HepG2 (cell line): ENCODE measurements around the gene DIP2C. TPM values are rescaled to one million over a fixed set of nuclear protein-coding genes. Genes with fewer than 3 reads are reported as not detected.

Experiments
- ATAC-seq: fragments of 200-7000 bp; cut with Tn5 transposase; 3 replicates; pipeline ENCODE4 v1.9.1; 2020; ENCODE audit warnings: mild to moderate bottlenecking, moderate library complexity
- BruUV-seq: library from RNA; stranded (reverse); fragments of 400-500 nt; replicated peaks from 2 replicates; lab custom pipeline; 2021; lab: Mats Ljungman, UMichigan
- CTCF ChIA-PET: fragments of 300-600 bp; formaldehyde crosslinking; extraction: SDS; loops from one replicate; lab custom pipeline; 2021; ENCODE audit warnings: low total read pairs, inconsistent platforms, low intra/inter-chr PET ratio; lab: Yijun Ruan, JAX
- POLR2A ChIA-PET: fragments of 350-600 bp; sonication (Branson Sonifier 250); formaldehyde crosslinking; loops from one replicate; lab custom pipeline; 2020; ENCODE audit warnings: antibody characterized with exemption, inconsistent platforms; lab: Yijun Ruan, JAX
- DNase-seq: peaks from one replicate; pipeline ENCODE4 v3.0.0-alpha.2; 2015; ENCODE audit warnings: low spot score
- FAIRE-seq: peaks from 3 replicates; lab custom pipeline; 2011; peaks lifted over from hg19 to GRCh38; lab: Jason Lieb, UNC
- H2AFZ ChIP-seq: one replicate; pipeline ENCODE4 v1.6.1; 2011; ENCODE audit warnings: low read length, inconsistent platforms
- H3K27ac ChIP-seq: fragments of 300-600 bp; 3 replicates; pipeline ENCODE4 v1.8.0; 2011; ENCODE audit warnings: mixed run types, mild to moderate bottlenecking, mixed read lengths, low read length, inconsistent platforms; ENCODE audit not compliant: insufficient read depth; ENCODE audit errors: extremely low read length
- H3K27me3 ChIP-seq, 2 experiments: fragments of 200-600 bp in 1 of 2; 2 replicates in 1 of 2; 3 replicates in 1 of 2; pipeline versions ENCODE4 v1.6.0 to v1.8.0; 2011; ENCODE audit warnings: low read length in 2 of 2, mild to moderate bottlenecking in 2 of 2, moderate library complexity in 2 of 2, inconsistent platforms in 1 of 2; ENCODE audit not compliant: insufficient read depth in 2 of 2, control insufficient read depth in 1 of 2
- H3K36me3 ChIP-seq, 2 experiments: fragments of 200-600 bp in 1 of 2; replicated peaks in 1 of 2; 2 replicates in 1 of 2; 3 replicates in 1 of 2; pipeline versions ENCODE4 v1.5.1 to v1.8.0; 2011; ENCODE audit warnings: low read length in 2 of 2, inconsistent platforms in 1 of 2; ENCODE audit not compliant: insufficient read depth in 2 of 2, control insufficient read depth in 1 of 2
- H3K4me1 ChIP-seq: 2 replicates; pipeline ENCODE4 v1.5.1; 2012; ENCODE audit warnings: low read length, inconsistent platforms; ENCODE audit not compliant: insufficient read depth
- H3K4me2 ChIP-seq: 2 replicates; pipeline ENCODE4 v1.6.0; 2011; ENCODE audit warnings: low read depth, low read length, inconsistent platforms
- H3K4me3 ChIP-seq, 3 experiments: fragments of 200-600 bp in 1 of 3; sonication (generic), shearing (Covaris generic) in 1 of 3; replicated peaks in 1 of 3; 2 replicates each; pipeline ENCODE4 v1.5.1; 2011 to 2016; ENCODE audit warnings: low read length in 3 of 3, inconsistent platforms in 2 of 3, low read depth in 2 of 3, mild to moderate bottlenecking in 2 of 3, control low read depth in 1 of 3, mixed read lengths in 1 of 3; ENCODE audit not compliant: insufficient read depth in 1 of 3
- H3K79me2 ChIP-seq: one replicate; pipeline ENCODE4 v1.6.1; 2011; ENCODE audit warnings: low read length, inconsistent platforms; ENCODE audit not compliant: insufficient read depth
- H3K9ac ChIP-seq: 2 replicates; pipeline ENCODE4 v1.6.0; 2011; ENCODE audit warnings: mild to moderate bottlenecking, low read depth, low read length, inconsistent platforms; ENCODE audit not compliant: insufficient read depth
- H3K9me3 ChIP-seq: 2 replicates; pipeline ENCODE4 v1.5.1; 2012; ENCODE audit warnings: mild to moderate bottlenecking, low read length
- H4K20me1 ChIP-seq: 2 replicates; pipeline ENCODE4 v1.6.0; 2011; ENCODE audit warnings: inconsistent platforms, mild to moderate bottlenecking, low read length, moderate library complexity; ENCODE audit not compliant: insufficient read depth
- ERF ChIP-seq: IDR thresholded peaks from 2 replicates; pipeline ENCODE4 v1.6.1; 2018; ENCODE audit warnings: missing biosample characterization, missing genetic modification reagents
- HOXA3 ChIP-seq: sonication (generic); formaldehyde crosslinking; IDR thresholded peaks from 2 replicates; pipeline ENCODE4 v1.5.0; 2020; ENCODE audit warnings: missing genetic modification reagents
- HOXA9 ChIP-seq: sonication (generic); formaldehyde crosslinking; IDR thresholded peaks from 2 replicates; pipeline ENCODE4 v1.8.1; 2022; ENCODE audit warnings: missing genetic modification reagents, mild to moderate bottlenecking, moderate library complexity, borderline replicate concordance
- TGIF2 ChIP-seq: IDR thresholded peaks from 2 replicates; pipeline ENCODE4 v1.6.1; 2016; ENCODE audit warnings: control low read depth, missing compliant biosample characterization
- WGBS: methylation state at CpG from one replicate; pipeline ENCODE4 v1.1.6; 2017; ENCODE audit warnings: low lambda C conversion rate; 5-methylcytosine and 5-hydroxymethylcytosine counted together
- in situ Hi-C: cut with HindIII; loops from 2 replicates; pipeline ENCODE4 v1.10.0; 2017; ENCODE audit warnings: low pct_unique_long_range_greater_than_20kb; ENCODE audit not compliant: extremely low pct_ligation_motif_present
- intact Hi-C: fragments of 100-400 bp; cut with micrococcal nuclease; formaldehyde crosslinking; loops from one replicate; pipeline ENCODE4 v1.10.0; 2022; ENCODE audit not compliant: unreplicated experiment
- polyA plus RNA-seq, 8 experiments: library from polyadenylated mRNA; depleted of rRNA in 3 of 8; stranded (reverse) in 7 of 8; unstranded in 1 of 8; fragments of >200 nt; fragmentation: Illumina TruSeq in 4 of 8; extraction: Trizol in 4 of 8; gene quantifications; 2 replicates each; pipeline versions ENCODE4 v1.2.1 to v1.2.3, GENCODE V29; 2011 to 2016; ENCODE audit warnings: low read depth in 4 of 8, missing spikeins in 1 of 8, mixed read lengths in 1 of 8; ENCODE audit not compliant: insufficient read depth in 1 of 8
- total RNA-seq, 5 experiments: library from RNA; depleted of rRNA; stranded (reverse); fragments of >200 nt; fragmentation: Illumina TruSeq; extraction: Trizol; gene quantifications; 2 replicates each; pipeline ENCODE4 v1.2.3, GENCODE V29; 2016; ENCODE audit warnings: low read depth in 1 of 5
- TF ChIP-seq, protein P1 (sequence below): sonication (generic); formaldehyde crosslinking; IDR thresholded peaks from 2 replicates; pipeline ENCODE4 v1.9.0; 2021; ENCODE audit warnings: missing genetic modification reagents, borderline replicate concordance
- TF ChIP-seq, protein P2 (sequence below): sonication (generic); formaldehyde crosslinking; IDR thresholded peaks from 2 replicates; pipeline ENCODE4 v1.4.0; 2020; ENCODE audit warnings: missing genetic modification reagents
- TF ChIP-seq, protein P3 (sequence below): sonication (generic); formaldehyde crosslinking; IDR thresholded peaks from 2 replicates; pipeline ENCODE4 v1.5.1; 2020; ENCODE audit warnings: mild to moderate bottlenecking, missing genetic modification reagents

DIP2C gene
- total and polyA plus RNA-seq, 2 of the 13 experiments (the other 11 are each of a cell fraction or from before 2014, with no cell fraction given): 2.2 to 2.7 TPM

- no peaks in the 10 kb centered on the region for H3K27me3 ChIP-seq
- no peaks in the 10 kb centered on the region for H3K79me2 ChIP-seq
- POLR2A ChIA-PET: no interaction called here
- peaks cover 21% of the 10 kb centered on the region for H3K4me1 ChIP-seq
- no peak overlapping the region for H3K9ac ChIP-seq
- no peak for ATAC-seq
- H3K9me3 ChIP-seq: no peaks in the 10 kb centered on the region
- no peaks in the 10 kb centered on the region for H4K20me1 ChIP-seq
- DNase-seq: no peak
- WGBS: 93% methylated on average over 8 of the region's 11 CpGs
- H3K4me3 ChIP-seq: no peak overlapping the region
- CTCF ChIA-PET: no interaction called here
- TF ChIP-seq ERF (CRISPR knock-in tag): no peak
- no peak for TF ChIP-seq TGIF2 (CRISPR knock-in tag)
- TF ChIP-seq, protein P1, sequence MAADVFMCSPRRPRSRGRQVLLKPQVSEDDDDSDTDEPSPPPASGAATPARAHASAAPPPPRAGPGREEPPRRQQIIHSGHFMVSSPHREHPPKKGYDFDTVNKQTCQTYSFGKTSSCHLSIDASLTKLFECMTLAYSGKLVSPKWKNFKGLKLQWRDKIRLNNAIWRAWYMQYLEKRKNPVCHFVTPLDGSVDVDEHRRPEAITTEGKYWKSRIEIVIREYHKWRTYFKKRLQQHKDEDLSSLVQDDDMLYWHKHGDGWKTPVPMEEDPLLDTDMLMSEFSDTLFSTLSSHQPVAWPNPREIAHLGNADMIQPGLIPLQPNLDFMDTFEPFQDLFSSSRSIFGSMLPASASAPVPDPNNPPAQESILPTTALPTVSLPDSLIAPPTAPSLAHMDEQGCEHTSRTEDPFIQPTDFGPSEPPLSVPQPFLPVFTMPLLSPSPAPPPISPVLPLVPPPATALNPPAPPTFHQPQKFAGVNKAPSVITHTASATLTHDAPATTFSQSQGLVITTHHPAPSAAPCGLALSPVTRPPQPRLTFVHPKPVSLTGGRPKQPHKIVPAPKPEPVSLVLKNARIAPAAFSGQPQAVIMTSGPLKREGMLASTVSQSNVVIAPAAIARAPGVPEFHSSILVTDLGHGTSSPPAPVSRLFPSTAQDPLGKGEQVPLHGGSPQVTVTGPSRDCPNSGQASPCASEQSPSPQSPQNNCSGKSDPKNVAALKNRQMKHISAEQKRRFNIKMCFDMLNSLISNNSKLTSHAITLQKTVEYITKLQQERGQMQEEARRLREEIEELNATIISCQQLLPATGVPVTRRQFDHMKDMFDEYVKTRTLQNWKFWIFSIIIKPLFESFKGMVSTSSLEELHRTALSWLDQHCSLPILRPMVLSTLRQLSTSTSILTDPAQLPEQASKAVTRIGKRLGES (CRISPR knock-in tag): no peak
- in situ Hi-C loops (no loop called here), intact Hi-C loops (no loop called here)
- no peak overlapping the region for H3K27ac ChIP-seq
- H3K4me2 ChIP-seq: no peak overlapping the region
- no TSS peak for BruUV-seq
- no peaks in the 10 kb centered on the region for H3K36me3 ChIP-seq
- H2AFZ ChIP-seq: no peak overlapping the region
- FAIRE-seq: no peak
Measured at GRCh38 chr10:489330-489729, 200.1 kb downstream of the DIP2C start.

GRCh38 chr10:488933-489215 is 200.6 kb downstream of the DIP2C start:
- Histone ChIP-seq H3K9me3 (no peaks in the 10 kb centered on the region), H2AFZ (no peak overlapping the region), H3K36me3 (no peaks in the 10 kb centered on the region), H3K27ac (no peak overlapping the region), H3K27me3 (no peaks in the 10 kb centered on the region), H4K20me1 (no peaks in the 10 kb centered on the region), H3K4me1 (peaks cover 16% of the 10 kb centered on the region), H3K4me2 (no peak overlapping the region), H3K4me3 (no peak overlapping the region), H3K79me2 (no peaks in the 10 kb centered on the region), H3K9ac (no peak overlapping the region)
- in situ Hi-C loops: no loop called here
- WGBS: 92% methylated on average over 11 of the region's 11 CpGs
- no peak for FAIRE-seq
- BruUV-seq: no TSS peak
- intact Hi-C loops: no loop called here
- DNase-seq: no peak
- ATAC-seq: no peak
- POLR2A ChIA-PET: no interaction called here
- CTCF ChIA-PET: no interaction called here
- TF ChIP-seq HOXA3 (CRISPR knock-in tag) (no peak), HOXA9 (no peak)
- TF ChIP-seq, protein P2, sequence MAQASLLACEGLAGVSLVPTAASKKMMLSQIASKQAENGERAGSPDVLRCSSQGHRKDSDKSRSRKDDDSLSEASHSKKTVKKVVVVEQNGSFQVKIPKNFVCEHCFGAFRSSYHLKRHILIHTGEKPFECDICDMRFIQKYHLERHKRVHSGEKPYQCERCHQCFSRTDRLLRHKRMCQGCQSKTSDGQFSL (CRISPR knock-in tag): no peak
- TF ChIP-seq, protein P3, sequence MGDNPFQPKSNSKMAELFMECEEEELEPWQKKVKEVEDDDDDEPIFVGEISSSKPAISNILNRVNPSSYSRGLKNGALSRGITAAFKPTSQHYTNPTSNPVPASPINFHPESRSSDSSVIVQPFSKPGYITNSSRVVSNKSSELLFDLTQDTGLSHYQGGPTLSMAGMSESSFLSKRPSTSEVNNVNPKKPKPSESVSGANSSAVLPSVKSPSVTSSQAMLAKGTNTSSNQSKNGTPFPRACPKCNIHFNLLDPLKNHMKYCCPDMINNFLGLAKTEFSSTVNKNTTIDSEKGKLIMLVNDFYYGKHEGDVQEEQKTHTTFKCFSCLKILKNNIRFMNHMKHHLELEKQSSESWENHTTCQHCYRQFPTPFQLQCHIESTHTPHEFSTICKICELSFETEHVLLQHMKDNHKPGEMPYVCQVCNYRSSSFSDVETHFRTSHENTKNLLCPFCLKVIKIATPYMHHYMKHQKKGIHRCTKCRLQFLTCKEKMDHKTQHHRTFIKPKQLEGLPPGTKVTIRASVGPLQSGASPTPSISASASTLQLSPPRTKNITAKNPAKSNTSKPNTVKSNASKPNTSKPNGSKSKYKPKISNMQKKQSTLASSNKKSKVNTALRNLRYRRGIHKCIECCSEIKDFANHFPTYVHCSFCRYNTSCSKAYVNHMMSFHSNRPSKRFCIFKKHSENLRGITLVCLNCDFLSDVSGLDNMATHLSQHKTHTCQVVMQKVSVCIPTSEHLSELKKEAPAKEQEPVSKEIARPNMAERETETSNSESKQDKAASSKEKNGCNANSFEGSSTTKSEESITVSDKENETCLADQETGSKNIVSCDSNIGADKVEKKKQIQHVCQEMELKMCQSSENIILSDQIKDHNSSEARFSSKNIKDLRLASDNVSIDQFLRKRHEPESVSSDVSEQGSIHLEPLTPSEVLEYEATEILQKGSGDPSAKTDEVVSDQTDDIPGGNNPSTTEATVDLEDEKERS: no peak
